GM12875 (cell line): ENCODE measurements around the gene LIN54.

Source experiments
- H3K4me3 ChIP-seq: one replicate; pipeline ENCODE4 v1.5.1; 2011; ENCODE audit warnings: low read depth, low read length, control low read depth
- TF ChIP-seq, protein P1 (sequence below): IDR thresholded peaks from 2 replicates; pipeline ENCODE4 v1.5.1; 2011; ENCODE audit warnings: low read depth, mild to moderate bottlenecking, control low read depth, inconsistent platforms, low read length, moderate library complexity, borderline replicate concordance; ENCODE audit not compliant: insufficient read depth

LIN54 gene

DNA sequence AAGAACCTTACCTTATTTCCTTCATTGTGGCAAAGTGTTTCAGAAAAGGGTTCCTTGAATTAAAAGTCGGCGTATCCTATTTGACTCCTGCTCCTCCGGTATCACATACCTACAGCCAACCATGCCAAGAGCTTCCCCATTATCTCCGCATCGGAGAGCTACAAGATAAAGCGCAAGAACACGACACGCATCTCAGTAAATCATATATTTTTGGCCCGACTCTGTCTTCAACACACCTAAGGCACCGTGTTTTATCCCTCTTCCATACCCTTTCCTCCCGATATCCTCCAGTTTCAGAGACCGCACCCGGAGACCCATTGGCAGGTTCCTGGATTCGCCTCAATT lies 110.6 kb downstream of the LIN54 start:
- TF ChIP-seq, protein P1, sequence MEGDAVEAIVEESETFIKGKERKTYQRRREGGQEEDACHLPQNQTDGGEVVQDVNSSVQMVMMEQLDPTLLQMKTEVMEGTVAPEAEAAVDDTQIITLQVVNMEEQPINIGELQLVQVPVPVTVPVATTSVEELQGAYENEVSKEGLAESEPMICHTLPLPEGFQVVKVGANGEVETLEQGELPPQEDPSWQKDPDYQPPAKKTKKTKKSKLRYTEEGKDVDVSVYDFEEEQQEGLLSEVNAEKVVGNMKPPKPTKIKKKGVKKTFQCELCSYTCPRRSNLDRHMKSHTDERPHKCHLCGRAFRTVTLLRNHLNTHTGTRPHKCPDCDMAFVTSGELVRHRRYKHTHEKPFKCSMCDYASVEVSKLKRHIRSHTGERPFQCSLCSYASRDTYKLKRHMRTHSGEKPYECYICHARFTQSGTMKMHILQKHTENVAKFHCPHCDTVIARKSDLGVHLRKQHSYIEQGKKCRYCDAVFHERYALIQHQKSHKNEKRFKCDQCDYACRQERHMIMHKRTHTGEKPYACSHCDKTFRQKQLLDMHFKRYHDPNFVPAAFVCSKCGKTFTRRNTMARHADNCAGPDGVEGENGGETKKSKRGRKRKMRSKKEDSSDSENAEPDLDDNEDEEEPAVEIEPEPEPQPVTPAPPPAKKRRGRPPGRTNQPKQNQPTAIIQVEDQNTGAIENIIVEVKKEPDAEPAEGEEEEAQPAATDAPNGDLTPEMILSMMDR, result no peak
- H3K4me3 ChIP-seq, result peak overlapping the region; percentile 76

- TF ChIP-seq, protein P1, result no peak
- H3K4me3 ChIP-seq, result peak overlapping the region; percentile 76
Measured at GRCh38 chr4:82899374-82900065, 111.1 kb downstream of the LIN54 start.

DNA sequence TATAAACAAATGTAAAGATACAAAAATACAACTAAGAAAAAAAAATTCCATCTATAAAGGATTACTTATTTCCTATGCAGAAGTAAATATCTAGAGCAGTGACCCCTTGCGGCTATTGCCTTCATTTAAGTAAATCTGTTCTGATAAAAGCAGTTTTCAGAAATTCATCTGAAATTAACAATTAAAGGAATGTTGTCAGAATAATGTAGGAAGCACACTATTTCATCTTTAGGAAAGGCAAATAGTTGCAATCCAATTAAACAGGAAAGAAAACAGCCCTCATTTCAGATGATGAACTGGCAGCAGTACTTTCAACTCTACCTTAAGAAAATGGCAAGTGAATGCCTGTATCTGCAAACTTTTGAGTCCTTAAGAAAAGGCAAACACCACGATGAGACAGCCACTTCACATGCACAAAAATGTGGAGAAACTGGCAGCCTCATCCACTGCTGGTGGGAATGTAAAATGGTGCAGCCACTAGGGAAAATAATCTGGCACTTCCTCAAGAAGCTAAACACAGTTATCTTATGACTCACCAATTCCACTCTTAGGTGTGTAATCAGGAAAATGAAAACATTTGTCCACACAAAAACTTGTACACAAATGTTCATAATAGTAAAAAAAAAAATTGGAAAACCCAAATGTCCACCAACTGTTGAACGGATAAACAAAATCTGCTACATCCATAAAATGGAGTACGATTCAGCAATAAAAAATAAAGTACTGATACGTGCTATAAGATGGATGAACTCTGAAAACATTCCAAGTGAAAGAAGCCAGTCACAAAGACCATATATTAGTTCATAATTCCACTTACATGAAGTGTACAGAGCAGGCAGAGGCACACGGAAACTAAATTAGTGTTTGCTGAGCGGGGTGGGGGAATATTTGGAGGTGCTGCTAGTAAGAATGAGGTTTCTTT lies 112.0 kb downstream of the LIN54 start:
- peak overlapping the region; percentile 76 for H3K4me3 ChIP-seq
- TF ChIP-seq, protein P1, result no peak

DNA sequence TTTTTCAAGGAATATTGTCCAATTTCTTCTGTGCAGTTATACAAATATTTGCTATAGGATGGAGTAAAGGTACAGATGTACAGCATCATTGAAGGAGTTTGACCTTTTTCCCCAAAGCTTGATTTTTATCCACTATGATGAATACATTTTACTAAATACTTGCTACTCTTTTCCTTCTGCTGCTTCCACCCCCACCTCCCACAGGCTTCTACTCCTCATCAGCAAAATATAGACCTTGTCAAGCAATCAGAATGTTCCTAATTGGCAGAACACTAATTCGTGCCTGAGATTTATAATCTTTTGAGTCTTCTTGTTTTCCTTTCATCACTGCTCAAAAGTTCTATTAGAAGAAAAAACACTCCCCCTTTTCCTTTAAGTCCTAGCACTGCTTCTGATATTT lies 113.9 kb downstream of the LIN54 start:
- no peak overlapping the region for H3K4me3 ChIP-seq
- TF ChIP-seq, protein P1, result no peak

DNA sequence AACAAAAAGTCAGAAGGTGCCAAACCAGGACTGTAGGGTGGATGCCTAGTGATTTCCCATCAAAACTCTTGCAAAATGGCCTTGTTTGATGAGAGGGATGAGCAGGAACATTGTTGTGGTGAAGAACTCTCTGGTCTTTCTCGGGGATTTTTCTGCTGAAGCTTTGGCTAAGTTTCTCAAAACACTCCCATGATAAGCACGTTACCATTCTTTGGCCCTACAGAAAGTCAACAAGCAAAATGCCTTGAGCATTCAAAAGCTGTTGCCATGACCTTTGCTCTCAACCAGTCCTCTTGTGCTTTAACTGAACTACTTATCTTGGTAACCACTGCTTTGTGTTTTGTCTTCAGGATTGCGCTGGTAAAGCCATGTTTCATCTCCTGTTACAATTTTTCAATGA lies 116.7 kb downstream of the LIN54 start:
- H3K4me3 ChIP-seq, result no peak overlapping the region
- TF ChIP-seq, protein P1, result no peak

GRCh38 chr4:82892467-82892802 lies 118.2 kb downstream of the LIN54 start:
- TF ChIP-seq, protein P1, result no peak
- H3K4me3 ChIP-seq, result no peak overlapping the region
